ENCODE results near the gene LTV1. TPM values are rescaled to one million over a fixed set of nuclear protein-coding genes. Genes with fewer than 3 reads are reported as not detected.
"Not testable (repeated sequence)": the region's sequence is repeated elsewhere in the genome, so short reads cannot be mapped to it uniquely, and the experiment has no call there.

Gene LTV1
- total RNA-seq, 2 donors from 2014 or later = 24.8 to 30.0 TPM

- not testable (repeated sequence) for H3K27ac Mint-ChIP-seq; DNase-seq (ENCODE audit: low spot score in 2 of 2); ATAC-seq
- Mint-ChIP-seq H3K36me3 (peaks cover 8 to 35% of the 10 kb centered on the region in 2 donors), H3K9me3 (peaks cover 14 to 30% of the 10 kb centered on the region in 2 donors)
Observed at GRCh38 chr6:143871202-143871730, 28.1 kb downstream of the LTV1 start.

DNA sequence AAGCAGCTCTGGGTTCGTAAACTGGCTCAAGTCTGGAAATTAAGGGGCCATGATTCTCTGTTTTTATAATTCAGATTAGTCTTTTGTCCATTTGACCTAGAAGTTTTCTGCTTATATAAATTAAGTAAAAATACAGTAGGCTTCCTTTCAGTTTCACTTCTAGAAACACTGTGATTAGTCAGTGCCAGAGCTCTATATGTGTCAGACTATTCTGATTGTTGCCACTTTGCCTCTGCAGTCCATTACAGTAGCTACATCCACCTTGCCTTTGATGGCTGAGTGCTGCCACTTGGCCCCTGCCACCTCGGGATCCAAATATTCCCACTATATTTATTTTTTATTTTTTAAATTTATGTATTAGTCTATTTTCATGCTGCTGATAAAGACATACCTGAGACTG, 29.1 kb downstream of the LTV1 start:
- Mint-ChIP-seq H3K27ac (no peak overlapping the region), H3K36me3 (peaks cover 8 to 36% of the 10 kb centered on the region in 2 donors), H3K9me3 (peaks cover 14 to 36% of the 10 kb centered on the region in 2 donors)
- peak; percentile 96 for ATAC-seq
- DNase-seq (ENCODE audit: low spot score in 2 of 2) = no peak

- H3K9me3 Mint-ChIP-seq = peaks cover 14 to 39% of the 10 kb centered on the region in 2 donors
- ATAC-seq; DNase-seq (ENCODE audit: low spot score in 2 of 2): not testable (repeated sequence)
- H3K36me3 Mint-ChIP-seq = peaks cover 12 to 43% of the 10 kb centered on the region in 2 donors
- H3K27ac Mint-ChIP-seq = peak overlapping the region in 1 of 2 donors; percentile 26
Observed at GRCh38 chr6:143873600-143873999, 30.5 kb downstream of the LTV1 start.

- Mint-ChIP-seq H3K36me3 (peaks cover 12 to 46% of the 10 kb centered on the region in 2 donors), H3K9me3 (peaks cover 14 to 39% of the 10 kb centered on the region in 2 donors)
- H3K27ac Mint-ChIP-seq; DNase-seq (ENCODE audit: low spot score in 2 of 2); ATAC-seq: not testable (repeated sequence)
Observed at GRCh38 chr6:143874503-143874902, 31.4 kb downstream of the LTV1 start.

GRCh38 chr6:143877584-143878271, 34.6 kb downstream of the LTV1 start:
- DNase-seq (ENCODE audit: low spot score in 2 of 2) (no peak), ATAC-seq (peak; percentile 58 to 90)
- H3K36me3 Mint-ChIP-seq = peaks cover 12 to 44% of the 10 kb centered on the region in 2 donors
- no peak overlapping the region for H3K27ac Mint-ChIP-seq
- peaks cover 10 to 34% of the 10 kb centered on the region in 2 donors for H3K9me3 Mint-ChIP-seq

DNA sequence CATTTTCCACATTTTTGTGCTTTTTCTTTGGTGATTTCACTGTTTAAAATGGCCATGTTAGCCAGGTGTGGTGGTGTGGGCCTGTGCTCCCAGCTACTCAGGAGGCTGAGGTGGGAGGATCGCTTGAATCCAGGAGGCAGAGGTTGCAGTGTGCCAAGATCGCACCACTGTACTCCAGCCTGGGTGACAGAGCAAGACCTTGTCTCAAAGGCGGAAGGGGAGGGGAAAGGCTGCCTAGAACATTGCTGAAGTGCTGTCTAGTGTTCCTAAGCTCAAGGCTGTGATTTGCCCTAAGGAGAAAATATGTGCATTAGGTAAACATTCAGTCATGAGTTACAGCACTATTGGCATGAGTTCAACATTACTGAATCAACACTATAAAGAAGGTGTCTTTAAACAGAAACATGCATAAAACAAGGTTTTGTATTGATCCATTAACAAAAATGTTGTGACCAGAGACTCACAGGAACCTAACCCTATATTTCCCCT, 35.2 kb downstream of the LTV1 start:
- ATAC-seq (no peak), DNase-seq (ENCODE audit: low spot score in 2 of 2) (no peak)
- no peak overlapping the region for H3K27ac Mint-ChIP-seq
- peaks cover 8 to 32% of the 10 kb centered on the region in 2 donors for H3K9me3 Mint-ChIP-seq
- H3K36me3 Mint-ChIP-seq = peaks cover 12 to 38% of the 10 kb centered on the region in 2 donors

DNA sequence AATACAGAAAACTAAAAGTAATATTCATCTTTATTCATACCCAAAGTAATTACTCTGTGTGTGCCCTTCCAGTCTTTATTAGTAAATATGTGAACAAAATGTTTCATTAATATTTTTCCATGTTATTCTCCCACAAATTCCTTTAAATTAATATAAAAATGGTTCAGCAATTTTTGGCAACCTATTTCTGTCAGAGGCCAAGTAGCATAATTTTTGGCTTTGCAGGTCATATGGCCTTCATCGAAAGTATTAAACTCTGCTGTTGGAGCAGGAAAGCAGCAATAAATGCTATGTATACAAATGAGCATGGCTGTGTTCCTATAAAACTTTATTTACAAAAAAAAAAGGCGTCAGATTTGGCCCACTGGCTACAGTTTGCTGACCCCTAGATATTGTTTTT, 37.3 kb downstream of the LTV1 start:
- Mint-ChIP-seq H3K9me3 (peaks cover 3 to 17% of the 10 kb centered on the region in 2 donors), H3K27ac (no peak overlapping the region), H3K36me3 (peaks cover 6 to 20% of the 10 kb centered on the region in 2 donors)
- no peak for ATAC-seq
- no peak for DNase-seq (ENCODE audit: low spot score in 2 of 2)

GRCh38 chr6:143882401-143882930, 39.3 kb downstream of the LTV1 start:
- ATAC-seq (no peak), DNase-seq (ENCODE audit: low spot score in 2 of 2) (no peak)
- H3K36me3 Mint-ChIP-seq = peaks cover 4 to 8% of the 10 kb centered on the region in 2 donors
- peaks cover 0 to 3% of the 10 kb centered on the region in 2 donors for H3K9me3 Mint-ChIP-seq
- H3K27ac Mint-ChIP-seq = no peak overlapping the region

GRCh38 chr6:143884216-143884900, 41.2 kb downstream of the LTV1 start:
- no peak overlapping the region for H3K27ac Mint-ChIP-seq
- no peaks in the 10 kb centered on the region for H3K9me3 Mint-ChIP-seq
- ATAC-seq (no peak), DNase-seq (ENCODE audit: low spot score in 2 of 2) (no peak)
- no peaks in the 10 kb centered on the region for H3K36me3 Mint-ChIP-seq

- no peak for ATAC-seq
- no peaks in the 10 kb centered on the region for H3K36me3 Mint-ChIP-seq
Observed at GRCh38 chr6:143885116-143885515, 42.0 kb downstream of the LTV1 start.

GRCh38 chr6:143894655-143895054, 51.5 kb downstream of the LTV1 start:
- Mint-ChIP-seq H3K27ac (no peak overlapping the region), H3K9me3 (no peaks in the 10 kb centered on the region), H3K36me3 (no peaks in the 10 kb centered on the region)
- DNase-seq (ENCODE audit: low spot score in 2 of 2) (no peak), ATAC-seq (no peak)

More at GRCh38 chr6:143885116-143885515, 42.0 kb downstream of the LTV1 start:
- Mint-ChIP-seq H3K9me3 (no peaks in the 10 kb centered on the region), H3K27ac (no peak overlapping the region)
- DNase-seq (ENCODE audit: low spot score in 2 of 2) = no peak

DNA sequence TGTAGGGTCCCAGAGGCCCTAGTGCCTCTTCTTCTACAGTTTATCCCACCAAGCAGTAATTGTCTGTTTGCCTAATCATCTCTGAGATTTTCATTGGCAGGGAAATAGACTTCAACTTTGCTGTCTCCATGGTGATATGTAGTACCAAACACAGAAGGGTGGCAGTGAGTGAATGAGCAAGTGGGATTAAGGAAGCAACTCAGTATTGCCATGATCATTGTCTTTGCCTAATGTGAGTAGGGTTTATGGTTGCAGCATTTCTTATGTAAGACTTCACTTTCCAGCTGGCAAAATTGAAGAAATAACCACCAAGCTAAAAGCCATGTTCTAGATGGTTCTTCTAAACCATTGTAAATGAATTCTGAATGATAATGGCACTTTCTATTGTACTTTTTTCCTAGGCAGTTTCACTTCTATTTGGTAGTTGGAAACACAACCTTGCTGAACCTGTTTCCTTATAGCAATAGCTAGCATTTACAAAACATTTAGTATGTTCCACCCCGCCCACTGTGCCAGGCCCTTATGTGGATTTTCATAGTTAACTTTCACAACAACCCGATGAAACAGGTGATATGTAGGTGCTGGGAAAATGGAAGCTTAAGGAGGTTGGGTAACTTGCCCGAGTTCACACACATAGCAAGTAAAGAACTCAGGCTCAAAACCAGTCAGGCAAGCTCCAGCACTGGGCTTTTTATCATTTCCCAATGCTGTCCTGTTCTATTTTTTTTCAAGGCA, 53.2 kb downstream of the LTV1 start:
- DNase-seq (ENCODE audit: low spot score in 2 of 2) (no peak), ATAC-seq (no peak)
- H3K36me3 Mint-ChIP-seq = no peaks in the 10 kb centered on the region
- H3K9me3 Mint-ChIP-seq = no peaks in the 10 kb centered on the region
- no peak overlapping the region for H3K27ac Mint-ChIP-seq

- ATAC-seq = no peak
- no peaks in the 10 kb centered on the region for H3K36me3 Mint-ChIP-seq
- DNase-seq (ENCODE audit: low spot score in 2 of 2) = no peak
- no peak overlapping the region for H3K27ac Mint-ChIP-seq
- H3K9me3 Mint-ChIP-seq = no peaks in the 10 kb centered on the region
Observed at GRCh38 chr6:143900358-143900757, 57.2 kb downstream of the LTV1 start.

DNA sequence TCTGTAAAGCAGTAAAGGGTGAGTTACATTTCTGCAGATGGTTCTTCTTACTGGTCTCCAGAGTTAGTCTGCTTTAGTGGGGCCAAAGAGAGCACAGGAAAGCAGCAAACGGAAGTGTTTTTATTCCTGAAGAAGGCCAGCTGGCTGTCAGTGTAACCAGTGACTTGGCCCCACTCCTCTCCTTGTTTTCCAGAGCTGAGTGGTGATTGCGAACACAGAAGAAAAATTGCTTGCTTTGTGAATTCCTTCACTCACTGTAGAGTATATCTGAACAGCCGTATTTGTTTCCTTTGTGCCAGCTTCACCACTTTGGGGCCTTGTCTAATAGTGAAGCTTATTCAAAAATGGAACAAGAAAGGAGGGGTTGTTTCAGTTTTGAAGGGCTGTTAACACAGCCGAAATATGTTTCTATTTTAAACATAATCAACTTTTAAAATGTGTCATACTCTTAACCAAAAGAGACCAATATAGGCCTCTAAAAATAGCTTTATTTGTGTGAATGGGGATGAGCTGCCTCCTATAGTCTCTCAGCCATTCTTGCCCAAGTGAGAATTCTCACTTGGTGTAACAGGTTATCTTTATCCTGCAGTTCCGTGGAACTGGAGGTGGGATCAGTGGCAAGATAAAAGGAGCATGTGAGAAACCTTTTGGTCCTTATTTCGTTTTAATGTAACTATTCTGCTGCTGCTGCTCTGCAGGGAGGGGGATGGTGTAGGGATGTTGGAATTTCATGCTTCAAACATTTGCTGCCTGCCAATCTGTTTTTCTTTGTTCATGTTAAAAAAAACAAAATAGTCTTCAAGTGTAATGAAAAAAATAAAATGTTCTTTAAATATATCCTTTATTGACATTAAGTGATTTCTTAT, 59.0 kb downstream of the LTV1 start:
- Mint-ChIP-seq H3K9me3 (no peaks in the 10 kb centered on the region), H3K36me3 (no peaks in the 10 kb centered on the region), H3K27ac (no peak overlapping the region)
- DNase-seq (ENCODE audit: low spot score in 2 of 2) (no peak), ATAC-seq (peak in 1 of 2 donors; percentile 82)

DNA sequence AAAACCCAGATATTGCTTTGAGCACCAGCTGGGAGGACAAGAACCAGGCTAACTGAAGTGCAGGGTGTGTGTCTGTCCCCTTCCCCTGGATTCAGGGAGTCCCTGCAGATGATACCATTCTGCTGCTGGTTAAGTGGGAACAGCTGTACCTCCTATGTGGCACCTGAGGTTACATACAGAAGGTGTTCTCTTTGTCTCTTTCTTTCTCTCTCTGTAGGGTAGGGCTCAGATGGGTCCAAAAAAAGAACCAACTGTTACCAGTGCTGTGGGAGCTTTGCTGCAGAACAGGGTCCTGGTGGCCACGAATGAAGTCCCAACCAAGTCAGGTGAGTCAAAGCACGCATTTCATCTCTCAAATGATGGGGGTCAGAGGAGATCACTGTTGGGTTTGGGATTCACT, 59.7 kb downstream of the LTV1 start:
- Mint-ChIP-seq H3K36me3 (no peaks in the 10 kb centered on the region), H3K27ac (no peak overlapping the region), H3K9me3 (no peaks in the 10 kb centered on the region)
- ATAC-seq = no peak
- no peak for DNase-seq (ENCODE audit: low spot score in 2 of 2)

GRCh38 chr6:143911028-143911427, 67.9 kb downstream of the LTV1 start:
- peaks cover 20 to 25% of the 10 kb centered on the region in 2 donors for H3K9me3 Mint-ChIP-seq
- no peak overlapping the region for H3K27ac Mint-ChIP-seq
- ATAC-seq (no peak), DNase-seq (ENCODE audit: low spot score in 2 of 2) (no peak)
- peaks cover 25 to 37% of the 10 kb centered on the region in 2 donors for H3K36me3 Mint-ChIP-seq

Data from activated naive CD4-positive, alpha-beta T cell treated with anti-CD3 and anti-CD28 coated beads, Interleukin-2, amount 50 U/mL, for 72 hours (primary cell).